ENCODE measurements around the gene KPTN.

DNA sequence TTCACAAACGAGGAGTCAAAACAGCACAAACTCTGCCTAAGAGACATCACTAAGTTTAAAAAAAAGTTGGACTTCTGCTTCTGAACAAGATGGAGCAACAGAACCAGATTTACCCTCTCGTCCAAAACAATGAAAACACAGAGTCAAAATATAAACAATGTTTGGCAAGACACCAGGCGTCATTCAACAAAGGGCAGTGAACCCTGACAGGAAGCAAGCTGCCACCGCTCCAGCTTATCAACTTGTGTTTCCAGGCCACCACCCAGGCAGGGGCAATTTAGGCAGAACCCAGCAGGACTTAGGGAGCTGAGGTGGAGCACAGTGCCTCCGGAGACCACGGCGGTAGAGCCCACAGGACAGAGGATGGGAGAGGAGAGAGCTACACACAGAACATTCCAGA lies 39.5 kb upstream of the KPTN start:
- TF ChIP-seq, protein P1, sequence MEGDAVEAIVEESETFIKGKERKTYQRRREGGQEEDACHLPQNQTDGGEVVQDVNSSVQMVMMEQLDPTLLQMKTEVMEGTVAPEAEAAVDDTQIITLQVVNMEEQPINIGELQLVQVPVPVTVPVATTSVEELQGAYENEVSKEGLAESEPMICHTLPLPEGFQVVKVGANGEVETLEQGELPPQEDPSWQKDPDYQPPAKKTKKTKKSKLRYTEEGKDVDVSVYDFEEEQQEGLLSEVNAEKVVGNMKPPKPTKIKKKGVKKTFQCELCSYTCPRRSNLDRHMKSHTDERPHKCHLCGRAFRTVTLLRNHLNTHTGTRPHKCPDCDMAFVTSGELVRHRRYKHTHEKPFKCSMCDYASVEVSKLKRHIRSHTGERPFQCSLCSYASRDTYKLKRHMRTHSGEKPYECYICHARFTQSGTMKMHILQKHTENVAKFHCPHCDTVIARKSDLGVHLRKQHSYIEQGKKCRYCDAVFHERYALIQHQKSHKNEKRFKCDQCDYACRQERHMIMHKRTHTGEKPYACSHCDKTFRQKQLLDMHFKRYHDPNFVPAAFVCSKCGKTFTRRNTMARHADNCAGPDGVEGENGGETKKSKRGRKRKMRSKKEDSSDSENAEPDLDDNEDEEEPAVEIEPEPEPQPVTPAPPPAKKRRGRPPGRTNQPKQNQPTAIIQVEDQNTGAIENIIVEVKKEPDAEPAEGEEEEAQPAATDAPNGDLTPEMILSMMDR (IDR thresholded peaks at IDR 0.05; ENCODE audit: insufficient read depth, low read depth, low read length), result no peak
- TF ChIP-seq EZH2 (IDR thresholded peaks at IDR 0.05; ENCODE audit: insufficient read depth, low read length), result no peak

Data from astrocyte (in vitro differentiated cells and primary cell).